A673 (cell line): Measurements from ENCODE around the gene TXNDC15. TPM values are rescaled to one million over a fixed set of nuclear protein-coding genes. Genes with fewer than 3 reads are reported as not detected.

Experiments used
- BruUV-seq: library from RNA; stranded (reverse); fragments of 400-500 nt; replicated peaks from 2 replicates; lab custom pipeline; 2021; lab: Mats Ljungman, UMichigan
- CTCF ChIA-PET: fragments of 300-600 bp; sonication (Branson Sonifier 250); formaldehyde crosslinking; loops from one replicate; lab custom pipeline; 2022; ENCODE audit warnings: antibody characterized with exemption; lab: Charles Lee
- POLR2A ChIA-PET: fragments of 300-600 bp; sonication (Branson Sonifier 250); formaldehyde crosslinking; loops from one replicate; lab custom pipeline; 2022; ENCODE audit warnings: antibody characterized with exemption; ENCODE audit not compliant: low non-redundant PET; lab: Charles Lee
- DNase-seq: peaks from one replicate; pipeline ENCODE4 v3.0.0-alpha.2; 2015; ENCODE audit warnings: low spot score
- H3K27ac ChIP-seq: fragments of 200-600 bp; sonication (generic); 2 replicates; pipeline ENCODE4 v1.5.1; 2016; ENCODE audit warnings: mixed run types, low read depth, mild to moderate bottlenecking, mixed read lengths, antibody characterized with exemption, low read length; ENCODE audit not compliant: poor library complexity, severe bottlenecking
- H3K27me3 ChIP-seq: fragments of 200-600 bp; sonication (generic); replicated peaks from 2 replicates; pipeline ENCODE4 v1.6.1; 2017; ENCODE audit warnings: mixed run types, low read depth, mild to moderate bottlenecking, mixed read lengths, antibody characterized with exemption, low read length; ENCODE audit not compliant: insufficient read depth, poor library complexity
- H3K36me3 ChIP-seq: fragments of 200-600 bp; sonication (generic); 2 replicates; pipeline ENCODE4 v1.6.1; 2016; ENCODE audit warnings: mixed run types, mild to moderate bottlenecking, mixed read lengths, antibody characterized with exemption, low read length; ENCODE audit not compliant: insufficient read depth, poor library complexity, severe bottlenecking
- H3K4me1 ChIP-seq: fragments of 200-600 bp; sonication (generic); 2 replicates; pipeline ENCODE4 v1.6.1; 2017; ENCODE audit warnings: mixed run types, mild to moderate bottlenecking, mixed read lengths, antibody characterized with exemption, low read length; ENCODE audit not compliant: insufficient read depth, poor library complexity, severe bottlenecking
- H3K4me3 ChIP-seq: fragments of 200-600 bp; sonication (generic); 2 replicates; pipeline ENCODE4 v1.5.1; 2016; ENCODE audit warnings: low read depth, mixed run types, mild to moderate bottlenecking, mixed read lengths, low read length; ENCODE audit not compliant: poor library complexity, severe bottlenecking
- H3K9me3 ChIP-seq: fragments of 200-600 bp; sonication (generic); 2 replicates; pipeline ENCODE4 v1.6.1; 2016; ENCODE audit warnings: mixed run types, low read depth, mild to moderate bottlenecking, mixed read lengths, antibody characterized with exemption, low read length; ENCODE audit not compliant: poor library complexity, severe bottlenecking
- EZH2 ChIP-seq: fragments of 200-600 bp; sonication (generic); IDR thresholded peaks from 2 replicates; pipeline ENCODE4 v1.6.1; 2017; ENCODE audit warnings: borderline replicate concordance, low read depth, mild to moderate bottlenecking, mixed read lengths, antibody characterized with exemption, low read length; ENCODE audit not compliant: poor library complexity, severe bottlenecking
- intact Hi-C: fragments of 100-400 bp; cut with micrococcal nuclease; formaldehyde crosslinking; loops from one replicate; pipeline ENCODE4 v1.10.0; 2022; ENCODE audit not compliant: unreplicated experiment
- total RNA-seq: library from RNA; stranded (reverse); gene quantifications from 2 replicates; pipeline ENCODE4 v1.2.3, GENCODE V29; 2021
- TF ChIP-seq, protein P1 (sequence below): fragments of 300-800, 200-600 bp; sonication (generic); conservative IDR thresholded peaks from 2 replicates; pipeline ENCODE4 v1.5.1; 2017; ENCODE audit warnings: low read depth, mild to moderate bottlenecking, antibody characterized with exemption, low read length, moderate library complexity, mixed read lengths

The TXNDC15 gene
- total RNA-seq, 1 experiment from 2014 or later: 42.0 TPM

DNA sequence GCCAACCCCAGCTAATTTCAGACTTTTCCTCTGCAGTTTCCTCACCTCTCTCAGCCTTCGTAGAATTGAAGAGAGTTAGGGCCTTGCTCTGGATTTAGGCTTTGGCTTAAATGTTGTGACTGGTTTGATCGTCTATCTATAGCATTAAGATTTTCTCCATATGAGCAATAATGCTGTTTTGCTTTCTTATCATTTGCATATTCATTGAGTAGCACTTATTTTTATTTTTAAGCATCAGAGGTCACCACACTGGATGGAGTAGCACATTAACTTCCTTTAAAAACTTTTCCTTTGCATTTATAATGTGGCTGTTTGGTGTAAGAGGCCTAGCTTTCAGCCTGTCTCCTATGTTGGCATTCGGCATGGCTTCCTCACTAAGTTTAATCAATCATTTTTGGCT, 18.1 kb downstream of the TXNDC15 start:
- POLR2A ChIA-PET: no interaction called here
- no peaks in the 10 kb centered on the region for H3K27me3 ChIP-seq
- no peaks in the 10 kb centered on the region for H3K4me1 ChIP-seq
- H3K4me3 ChIP-seq: no peak overlapping the region
- TF ChIP-seq, protein P1, sequence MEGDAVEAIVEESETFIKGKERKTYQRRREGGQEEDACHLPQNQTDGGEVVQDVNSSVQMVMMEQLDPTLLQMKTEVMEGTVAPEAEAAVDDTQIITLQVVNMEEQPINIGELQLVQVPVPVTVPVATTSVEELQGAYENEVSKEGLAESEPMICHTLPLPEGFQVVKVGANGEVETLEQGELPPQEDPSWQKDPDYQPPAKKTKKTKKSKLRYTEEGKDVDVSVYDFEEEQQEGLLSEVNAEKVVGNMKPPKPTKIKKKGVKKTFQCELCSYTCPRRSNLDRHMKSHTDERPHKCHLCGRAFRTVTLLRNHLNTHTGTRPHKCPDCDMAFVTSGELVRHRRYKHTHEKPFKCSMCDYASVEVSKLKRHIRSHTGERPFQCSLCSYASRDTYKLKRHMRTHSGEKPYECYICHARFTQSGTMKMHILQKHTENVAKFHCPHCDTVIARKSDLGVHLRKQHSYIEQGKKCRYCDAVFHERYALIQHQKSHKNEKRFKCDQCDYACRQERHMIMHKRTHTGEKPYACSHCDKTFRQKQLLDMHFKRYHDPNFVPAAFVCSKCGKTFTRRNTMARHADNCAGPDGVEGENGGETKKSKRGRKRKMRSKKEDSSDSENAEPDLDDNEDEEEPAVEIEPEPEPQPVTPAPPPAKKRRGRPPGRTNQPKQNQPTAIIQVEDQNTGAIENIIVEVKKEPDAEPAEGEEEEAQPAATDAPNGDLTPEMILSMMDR: no peak
- TF ChIP-seq EZH2: no peak
- intact Hi-C loops: no loop called here
- BruUV-seq: no TSS peak
- no peak overlapping the region for H3K27ac ChIP-seq
- no peak for DNase-seq
- no peaks in the 10 kb centered on the region for H3K9me3 ChIP-seq
- CTCF ChIA-PET: no interaction called here
- H3K36me3 ChIP-seq: peaks cover 3% of the 10 kb centered on the region

DNA sequence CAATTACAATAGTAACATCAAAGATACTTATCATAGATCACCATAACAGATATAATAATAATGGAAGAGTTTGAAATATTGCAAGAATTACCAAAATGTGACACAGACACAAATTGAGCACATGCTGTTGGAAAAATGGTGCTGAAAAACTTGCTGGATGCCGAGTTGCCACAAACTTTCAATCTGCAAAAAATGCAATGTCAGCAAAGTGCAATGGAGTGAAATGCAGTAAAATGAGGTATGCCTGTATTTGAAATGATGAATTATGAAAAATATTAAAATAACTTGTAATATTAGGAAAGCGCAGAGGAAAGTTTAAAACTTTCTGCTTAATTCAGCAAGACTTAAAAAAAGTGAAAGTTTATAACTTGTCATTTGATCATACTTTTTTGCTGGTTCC, 18.8 kb downstream of the TXNDC15 start:
- H3K9me3 ChIP-seq: no peaks in the 10 kb centered on the region
- DNase-seq: no peak
- no peaks in the 10 kb centered on the region for H3K27me3 ChIP-seq
- ChIA-PET CTCF (no interaction called here), POLR2A (no interaction called here)
- H3K36me3 ChIP-seq: peaks cover 3% of the 10 kb centered on the region
- H3K4me1 ChIP-seq: no peaks in the 10 kb centered on the region
- no peak for TF ChIP-seq EZH2
- TF ChIP-seq, protein P1: no peak
- no TSS peak for BruUV-seq
- no peak overlapping the region for H3K27ac ChIP-seq
- intact Hi-C loops: no loop called here
- no peak overlapping the region for H3K4me3 ChIP-seq

DNA sequence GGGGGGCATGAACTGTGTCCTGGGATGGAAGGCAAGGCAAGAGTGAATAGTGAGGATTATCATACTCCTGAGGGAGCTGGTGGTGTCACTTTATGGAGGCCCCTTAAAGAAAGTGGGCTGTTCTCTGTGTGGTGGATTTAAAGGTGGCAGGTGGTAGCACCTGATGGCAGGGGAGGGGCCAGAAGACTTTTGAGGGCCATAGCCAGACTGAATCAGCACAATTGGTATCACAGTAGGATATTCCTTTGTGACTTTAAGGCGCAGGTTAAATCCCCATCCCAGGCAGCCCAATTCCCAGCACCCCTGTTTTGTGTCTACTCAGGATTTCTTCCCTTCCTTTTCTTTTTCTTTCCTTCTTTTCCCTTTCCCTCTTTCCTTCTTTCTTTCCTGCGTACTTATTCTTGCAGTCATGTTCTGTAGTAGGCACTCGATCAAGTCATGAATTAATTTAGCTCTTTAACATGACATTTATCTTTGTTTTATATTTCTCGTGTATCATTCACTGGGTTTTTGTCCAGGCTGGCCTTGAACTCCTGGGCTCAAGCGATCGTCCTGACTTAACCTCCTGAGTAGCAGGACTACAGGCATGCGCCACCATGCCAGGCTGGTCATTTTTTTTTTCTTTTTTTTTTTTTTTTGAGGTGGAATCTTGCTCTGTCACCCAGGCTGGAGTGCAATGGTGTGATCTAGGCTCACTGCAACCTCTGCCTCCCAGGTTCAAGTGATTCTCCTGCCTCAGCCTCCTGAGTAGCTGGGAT, 19.8 kb downstream of the TXNDC15 start:
- Histone ChIP-seq H3K27ac (no peak overlapping the region), H3K27me3 (no peaks in the 10 kb centered on the region), H3K36me3 (peaks cover 3% of the 10 kb centered on the region), H3K4me1 (no peaks in the 10 kb centered on the region), H3K4me3 (no peak overlapping the region), H3K9me3 (no peaks in the 10 kb centered on the region)
- no peak for DNase-seq
- ChIA-PET POLR2A (no interaction called here), CTCF (no interaction called here)
- no TSS peak for BruUV-seq
- intact Hi-C loops: no loop called here
- TF ChIP-seq EZH2: no peak
- TF ChIP-seq, protein P1: no peak
